IgD-negative memory B cell (primary cell): ENCODE measurements around the gene THADA. TPM values are rescaled to one million over a fixed set of nuclear protein-coding genes. Genes with fewer than 3 reads are reported as not detected.

Experiments used
- H3K27ac Mint-ChIP-seq, 3 donors: one replicate each; pipeline ENCODE4 v1.8.0; 2020 to 2022; ENCODE audit warnings: mild to moderate bottlenecking in 3 of 3, mixed read lengths in 3 of 3, moderate library complexity in 1 of 3
- H3K27me3 Mint-ChIP-seq: one replicate; pipeline ENCODE4 v1.8.0; 2021; ENCODE audit warnings: mixed read lengths
- H3K36me3 Mint-ChIP-seq: one replicate; pipeline ENCODE4 v1.8.0; 2020; ENCODE audit warnings: mild to moderate bottlenecking, mixed read lengths
- H3K4me1 Mint-ChIP-seq, 3 donors: one replicate each; pipeline ENCODE4 v1.8.0; 2020 to 2022; ENCODE audit warnings: mixed read lengths in 3 of 3, mild to moderate bottlenecking in 1 of 3
- H3K4me3 Mint-ChIP-seq, 4 donors: one replicate each; pipeline ENCODE4 v1.8.0; 2020 to 2022; ENCODE audit warnings: mild to moderate bottlenecking in 4 of 4, mixed read lengths in 4 of 4, moderate library complexity in 3 of 4
- H3K9me3 Mint-ChIP-seq, 3 donors: one replicate each; pipeline ENCODE4 v1.8.0; 2020 to 2021; ENCODE audit warnings: mixed read lengths in 3 of 3, mild to moderate bottlenecking in 1 of 3
- polyA plus RNA-seq: library from polyadenylated mRNA; unstranded; fragments of 300-500 nt; fragmentation: Illumina TruSeq; gene quantifications from one replicate; pipeline ENCODE4 v1.2.3, GENCODE V29; 2021

Gene THADA
- polyA plus RNA-seq, 1 donor from 2014 or later = 13.7 TPM

DNA sequence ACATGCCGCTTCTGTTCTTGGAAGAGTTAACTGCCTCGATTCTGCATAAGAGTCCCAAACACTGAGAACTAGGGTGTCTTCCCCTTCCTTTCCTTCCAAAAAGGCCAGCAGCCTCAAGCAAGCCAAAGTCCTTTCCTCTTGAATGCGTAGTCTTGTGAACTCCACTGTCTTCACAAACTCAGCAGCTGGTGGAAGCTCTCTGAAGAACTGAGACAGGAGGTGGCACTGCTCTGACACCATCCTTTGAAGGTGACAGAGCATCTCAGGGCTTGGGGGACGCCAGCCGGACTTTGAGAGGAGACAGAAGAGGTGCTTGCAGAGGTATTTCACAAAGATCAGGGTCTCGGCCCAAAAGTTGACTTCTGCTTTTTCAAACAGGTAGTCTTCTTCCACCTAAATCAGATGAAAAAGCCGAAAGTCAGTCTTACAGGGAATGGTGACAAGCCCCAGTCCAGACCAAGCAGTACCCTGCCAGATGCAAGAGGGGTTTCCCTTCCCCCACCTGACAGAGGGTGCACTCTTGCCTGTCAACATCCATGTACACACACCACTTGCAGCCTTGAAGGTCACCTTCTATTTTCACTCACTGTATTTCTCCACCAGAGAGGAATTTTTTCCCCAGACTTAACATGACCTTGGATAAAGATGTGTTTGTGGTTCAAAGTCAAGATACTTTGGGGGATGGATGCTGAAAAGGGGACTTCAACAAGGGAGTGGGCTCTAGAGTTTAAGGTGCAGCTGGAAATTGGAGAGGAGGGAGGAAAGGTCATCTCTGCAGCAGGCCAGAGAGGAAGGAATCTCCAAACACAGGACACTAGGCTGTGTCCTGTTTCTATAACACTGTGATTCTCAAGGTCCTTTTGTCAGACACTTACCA lies 364.6 kb downstream of the THADA start:
- Mint-ChIP-seq H3K27ac (peak overlapping the region; percentile 10 to 89 (median 86)), H3K36me3 (no peaks in the 10 kb centered on the region), H3K9me3 (no peaks in the 10 kb centered on the region), H3K4me1 (peaks cover 29 to 53% (median 34%) of the 10 kb centered on the region in 3 donors), H3K27me3 (no peaks in the 10 kb centered on the region), H3K4me3 (no peak overlapping the region)

GRCh38 chr2:43230351-43230885 lies 365.4 kb downstream of the THADA start:
- Mint-ChIP-seq H3K9me3 (no peaks in the 10 kb centered on the region), H3K27ac (peak overlapping the region in 2 of 3 donors; percentile 86 to 93), H3K4me3 (peak overlapping the region in 2 of 4 donors; percentile 32 to 40), H3K27me3 (no peaks in the 10 kb centered on the region), H3K36me3 (no peaks in the 10 kb centered on the region), H3K4me1 (peaks cover 29 to 53% (median 34%) of the 10 kb centered on the region in 3 donors)

DNA sequence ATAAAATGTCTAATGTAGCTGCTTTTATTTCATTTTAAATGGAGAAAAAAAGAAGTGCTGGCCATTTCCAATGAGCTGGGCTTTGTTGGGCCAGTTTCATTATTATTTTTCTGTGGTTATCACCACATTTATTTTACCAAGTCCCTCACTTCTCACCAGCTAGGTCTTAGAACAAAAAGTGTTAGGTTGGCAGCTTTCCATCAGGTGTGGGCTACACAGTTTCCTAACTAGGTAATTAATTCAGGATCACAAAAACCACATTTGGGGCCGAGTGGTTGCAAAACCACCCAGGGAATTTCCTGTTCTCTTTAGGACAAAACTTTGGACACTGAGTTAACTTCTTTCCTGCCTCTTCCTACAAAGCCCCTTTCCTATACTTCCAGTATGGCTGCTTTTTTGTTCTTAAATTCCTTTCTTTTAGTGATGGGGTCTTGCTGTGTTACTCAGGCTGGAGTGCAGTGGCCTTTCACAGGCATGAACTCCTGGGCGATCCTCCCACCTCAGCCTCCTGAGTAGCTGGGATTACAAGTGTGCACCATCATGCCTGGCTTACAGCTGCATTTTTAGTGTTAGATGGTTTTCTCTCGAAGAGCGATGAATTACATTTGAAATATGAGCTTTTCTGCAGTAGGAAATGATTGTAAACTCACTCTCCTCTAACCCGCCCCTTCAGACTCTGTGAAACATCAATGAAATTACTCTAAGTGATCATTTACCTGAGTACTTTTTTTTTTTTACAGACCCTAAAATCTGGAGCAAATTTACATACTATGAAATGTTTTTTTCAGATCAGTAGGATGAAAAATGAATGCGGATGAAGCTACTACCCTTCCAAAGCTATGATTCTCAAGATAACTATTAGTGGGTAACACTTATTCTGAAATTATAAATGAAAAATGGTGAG lies 366.8 kb downstream of the THADA start:
- Mint-ChIP-seq H3K9me3 (peaks cover 0 to 2% (median 0%) of the 10 kb centered on the region in 3 donors), H3K36me3 (peaks cover 3% of the 10 kb centered on the region), H3K4me1 (peaks cover 29 to 48% (median 34%) of the 10 kb centered on the region in 3 donors), H3K27ac (peak overlapping the region; percentile 82 to 98 (median 95)), H3K27me3 (no peaks in the 10 kb centered on the region), H3K4me3 (peak overlapping the region; percentile 45 to 97 (median 78))

DNA sequence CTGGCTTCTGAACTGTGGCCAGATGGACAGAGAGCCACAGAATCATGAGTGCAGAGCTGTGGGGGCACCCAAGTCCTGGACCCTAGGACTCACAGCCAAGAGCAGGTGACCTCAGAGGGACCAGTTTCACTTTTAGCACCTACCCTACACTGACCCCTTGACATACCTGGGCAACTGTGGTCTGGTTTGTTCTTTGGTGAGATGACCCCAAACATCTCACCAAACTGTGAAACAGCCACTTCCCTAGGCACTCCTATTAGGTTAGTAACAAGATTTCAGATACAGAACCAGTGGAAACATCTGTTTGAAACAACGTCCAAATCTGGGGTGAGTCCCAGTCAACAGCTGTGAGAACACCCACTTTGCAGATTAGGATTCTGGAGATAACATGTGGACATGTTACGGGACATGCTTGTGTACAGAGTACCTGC lies 367.5 kb downstream of the THADA start:
- Mint-ChIP-seq H3K4me1 (peaks cover 23 to 42% (median 27%) of the 10 kb centered on the region in 3 donors), H3K4me3 (peak overlapping the region; percentile 65 to 97 (median 94)), H3K36me3 (peaks cover 5% of the 10 kb centered on the region), H3K9me3 (peaks cover 0 to 2% (median 0%) of the 10 kb centered on the region in 3 donors), H3K27me3 (no peaks in the 10 kb centered on the region), H3K27ac (peak overlapping the region; percentile 82 to 98 (median 95))

GRCh38 chr2:43227830-43228281 lies 368.0 kb downstream of the THADA start:
- no peaks in the 10 kb centered on the region for H3K27me3 Mint-ChIP-seq

GRCh38 chr2:43226955-43227829 lies 368.6 kb downstream of the THADA start:
- Mint-ChIP-seq H3K27ac (peak overlapping the region; percentile 82 to 98 (median 95)), H3K27me3 (no peaks in the 10 kb centered on the region), H3K36me3 (peaks cover 10% of the 10 kb centered on the region), H3K4me1 (peaks cover 23 to 36% (median 27%) of the 10 kb centered on the region in 3 donors), H3K4me3 (peak overlapping the region; percentile 65 to 97 (median 94)), H3K9me3 (peaks cover 0 to 2% (median 0%) of the 10 kb centered on the region in 3 donors)

More at GRCh38 chr2:43227830-43228281, 368.0 kb downstream of the THADA start:
- peak overlapping the region; percentile 82 to 98 (median 95) for H3K27ac Mint-ChIP-seq
- peak overlapping the region; percentile 65 to 97 (median 94) for H3K4me3 Mint-ChIP-seq
- peaks cover 21 to 37% (median 26%) of the 10 kb centered on the region in 3 donors for H3K4me1 Mint-ChIP-seq
- peaks cover 7% of the 10 kb centered on the region for H3K36me3 Mint-ChIP-seq
- H3K9me3 Mint-ChIP-seq = peaks cover 0 to 2% (median 0%) of the 10 kb centered on the region in 3 donors

DNA sequence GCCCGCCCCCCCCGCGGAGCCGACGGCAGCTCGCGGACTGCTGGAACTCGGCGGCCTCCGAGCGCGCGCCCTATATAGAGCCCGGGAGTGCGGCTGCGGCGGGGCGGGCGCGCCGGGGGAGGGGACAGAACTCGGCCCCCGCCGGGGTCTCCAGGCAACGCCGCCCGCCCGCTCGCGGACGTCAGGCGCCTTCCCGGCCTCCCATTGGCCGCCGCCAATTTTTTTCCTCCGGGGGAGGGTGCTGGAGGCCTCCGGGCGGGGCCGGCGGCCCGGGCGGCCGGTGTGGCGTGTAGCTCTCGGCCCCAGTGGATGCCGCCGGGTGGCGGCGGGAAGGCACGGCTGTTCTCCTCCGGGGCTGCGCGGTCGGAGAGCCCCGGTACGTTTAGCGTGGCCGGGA lies 369.3 kb downstream of the THADA start, which contains the start of gene ZFP36L2:
Gene ZFP36L2, minus strand, starts transcription at position 49 of the 397 bp plus-strand sequence. CDS start 291 bp downstream, outside the sequence.
- no peaks in the 10 kb centered on the region for H3K27me3 Mint-ChIP-seq
- H3K36me3 Mint-ChIP-seq = peaks cover 14% of the 10 kb centered on the region
- H3K27ac Mint-ChIP-seq = peak within 1 kb of the TSS; percentile 82 to 98 (median 98)
- peaks cover 0 to 2% (median 0%) of the 10 kb centered on the region in 3 donors for H3K9me3 Mint-ChIP-seq
- peaks cover 28 to 40% (median 31%) of the 10 kb centered on the region in 3 donors for H3K4me1 Mint-ChIP-seq
- H3K4me3 Mint-ChIP-seq = peak within 1 kb of the TSS; percentile 65 to 99 (median 96)

DNA sequence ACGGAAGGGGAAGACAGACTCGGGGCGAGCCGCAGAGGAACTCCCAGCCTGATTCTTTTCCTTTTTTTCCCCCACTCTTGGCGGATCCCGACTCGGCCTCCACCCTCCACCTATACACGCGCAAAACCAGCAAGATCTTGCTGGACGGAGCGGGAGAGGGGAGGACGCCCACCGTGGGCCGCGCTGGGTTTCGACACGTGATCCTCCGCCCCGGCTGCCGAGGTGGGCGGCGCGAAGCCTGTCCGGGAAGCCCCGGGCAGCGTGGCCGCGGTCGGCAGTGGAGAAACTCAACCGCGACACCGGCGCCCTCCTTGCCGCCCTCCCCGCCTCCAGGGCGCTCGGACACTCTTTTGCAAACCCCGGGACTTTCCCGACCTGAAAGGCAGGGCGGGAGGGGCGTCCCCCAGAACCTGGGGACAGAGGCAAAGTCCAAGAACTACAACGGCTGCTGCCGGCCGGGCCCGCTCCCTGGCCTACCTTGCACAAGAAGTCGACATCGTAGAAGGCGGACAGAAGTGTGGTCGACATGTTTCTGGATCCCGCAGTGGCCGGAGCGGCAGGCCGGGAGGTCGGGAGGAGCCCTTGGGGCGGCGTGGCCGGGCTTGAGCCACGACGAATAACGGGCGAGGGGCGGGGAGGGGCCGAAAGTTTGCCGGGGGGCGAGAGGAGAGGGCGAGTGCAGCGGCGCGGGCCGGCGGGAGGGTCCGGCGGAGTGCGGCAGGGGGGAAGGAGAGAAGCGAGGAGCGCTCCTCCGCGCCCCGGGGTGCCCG lies 369.9 kb downstream of the THADA start:
- Mint-ChIP-seq H3K4me1 (peaks cover 31 to 39% (median 33%) of the 10 kb centered on the region in 3 donors), H3K27me3 (no peaks in the 10 kb centered on the region), H3K4me3 (peak overlapping the region; percentile 65 to 99 (median 96)), H3K36me3 (peaks cover 14% of the 10 kb centered on the region), H3K27ac (peak overlapping the region; percentile 82 to 98 (median 98)), H3K9me3 (peaks cover 0 to 2% (median 0%) of the 10 kb centered on the region in 3 donors)

- Mint-ChIP-seq H3K4me1 (peaks cover 32 to 37% (median 33%) of the 10 kb centered on the region in 3 donors), H3K36me3 (peaks cover 14% of the 10 kb centered on the region), H3K27me3 (no peaks in the 10 kb centered on the region), H3K27ac (peak overlapping the region; percentile 82 to 98 (median 98)), H3K4me3 (peak overlapping the region; percentile 65 to 99 (median 96)), H3K9me3 (peaks cover 0 to 2% (median 0%) of the 10 kb centered on the region in 3 donors)
Observed at GRCh38 chr2:43225093-43225787, 370.6 kb downstream of the THADA start.

DNA sequence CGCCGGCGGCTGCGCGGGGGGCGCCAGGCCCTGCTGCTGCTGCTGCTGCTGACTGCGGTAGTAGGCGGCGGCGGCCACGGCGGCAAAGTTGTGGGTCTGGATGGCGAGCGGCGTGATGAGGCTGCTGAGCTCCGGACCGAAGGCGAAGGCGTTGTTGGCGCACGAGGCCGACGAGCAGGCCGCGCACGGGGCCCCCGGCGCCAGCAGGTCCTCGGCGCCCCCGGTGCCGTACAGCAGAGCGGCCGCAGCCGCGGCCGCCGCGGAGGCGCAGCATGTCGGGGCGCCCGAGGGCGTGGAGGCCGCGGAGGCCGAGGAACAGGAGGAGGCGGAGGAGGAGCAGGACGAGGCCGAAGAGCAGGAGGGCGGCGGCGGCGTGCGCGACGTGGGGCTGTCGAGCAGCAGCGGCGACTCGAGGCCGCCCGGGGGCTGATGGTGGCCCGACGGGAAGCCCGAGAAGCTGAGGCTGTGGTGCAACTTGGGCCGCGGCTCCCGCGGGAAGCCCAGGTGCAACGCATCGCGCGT lies 371.2 kb downstream of the THADA start:
- Mint-ChIP-seq H3K9me3 (peaks cover 0 to 2% (median 0%) of the 10 kb centered on the region in 3 donors), H3K4me3 (peak overlapping the region; percentile 65 to 99 (median 96)), H3K4me1 (peaks cover 34 to 39% (median 35%) of the 10 kb centered on the region in 3 donors), H3K27me3 (no peaks in the 10 kb centered on the region), H3K27ac (peak overlapping the region; percentile 97 to 100 (median 99)), H3K36me3 (peaks cover 14% of the 10 kb centered on the region)

- peaks cover 14% of the 10 kb centered on the region for H3K36me3 Mint-ChIP-seq
- H3K27me3 Mint-ChIP-seq = no peaks in the 10 kb centered on the region
- peak overlapping the region; percentile 65 to 99 (median 96) for H3K4me3 Mint-ChIP-seq
- peaks cover 0 to 2% (median 0%) of the 10 kb centered on the region in 3 donors for H3K9me3 Mint-ChIP-seq
- H3K4me1 Mint-ChIP-seq = peaks cover 31 to 34% (median 33%) of the 10 kb centered on the region in 3 donors
- H3K27ac Mint-ChIP-seq = peak overlapping the region; percentile 97 to 100 (median 99)
Observed at GRCh38 chr2:43224131-43224570, 371.7 kb downstream of the THADA start.

DNA sequence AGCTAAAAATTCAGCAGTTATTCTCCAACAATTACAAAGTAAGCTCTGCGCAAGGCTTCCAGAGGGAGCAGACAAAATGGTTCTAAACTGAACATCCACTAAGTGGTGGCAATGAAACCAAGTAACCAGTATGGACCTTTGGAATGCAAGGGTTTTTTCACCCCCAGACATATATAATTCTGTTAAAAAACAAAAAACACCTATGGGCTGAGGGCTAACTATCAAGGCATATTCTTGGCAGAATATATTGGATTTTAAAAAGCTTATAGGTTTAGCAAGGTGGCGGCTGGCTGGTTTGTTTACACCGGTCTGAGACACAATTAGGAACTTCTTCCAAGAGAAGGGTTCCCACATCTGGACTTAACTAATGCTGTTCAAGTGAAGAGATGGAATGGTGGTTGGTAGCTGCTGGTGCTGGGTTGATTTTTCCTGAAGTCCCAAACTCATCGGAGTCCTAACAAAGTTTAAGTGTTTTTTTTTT lies 372.3 kb downstream of the THADA start:
- Mint-ChIP-seq H3K9me3 (peaks cover 0 to 2% (median 0%) of the 10 kb centered on the region in 3 donors), H3K4me1 (peaks cover 30 to 32% (median 31%) of the 10 kb centered on the region in 3 donors), H3K27me3 (no peaks in the 10 kb centered on the region), H3K4me3 (peak overlapping the region; percentile 65 to 99 (median 96)), H3K27ac (peak overlapping the region; percentile 97 to 100 (median 99)), H3K36me3 (peaks cover 14% of the 10 kb centered on the region)
